ENCODE measurements around the gene FAM193B.

FAM193B gene

GRCh38 chr5:177594071-177594470 lies 39.7 kb upstream of the FAM193B start:
- TF ChIP-seq CTCF (IDR thresholded peaks at IDR 0.05; ENCODE audit: insufficient read depth, low read length): no peak
- no peak for TF ChIP-seq SPI1 (IDR thresholded peaks at IDR 0.05; ENCODE audit: borderline replicate concordance, low read depth)
- no peak for DNase-seq (ENCODE audit: low read depth in 1 of 2, low spot score in 1 of 2)
- Histone ChIP-seq H3K27me3 (ENCODE audit: insufficient read depth, poor library complexity, severe bottlenecking) (no peaks in the 10 kb centered on the region), H3K27ac (replicated peaks) (no peak overlapping the region), H3K4me3 (replicated peaks; ENCODE audit: insufficient read depth, low read length) (no peak overlapping the region)

GRCh38 chr5:177593511-177593910 lies 39.1 kb upstream of the FAM193B start:
- no peak for DNase-seq (ENCODE audit: low read depth in 1 of 2, low spot score in 1 of 2)
- Histone ChIP-seq H3K27ac (replicated peaks) (no peak overlapping the region), H3K4me3 (replicated peaks; ENCODE audit: insufficient read depth, low read length) (peak overlapping the region; percentile 99), H3K27me3 (ENCODE audit: insufficient read depth, poor library complexity, severe bottlenecking) (no peaks in the 10 kb centered on the region)
- no peak for TF ChIP-seq SPI1 (IDR thresholded peaks at IDR 0.05; ENCODE audit: borderline replicate concordance, low read depth)
- TF ChIP-seq CTCF (IDR thresholded peaks at IDR 0.05; ENCODE audit: insufficient read depth, low read length): no peak
- no peak for TF ChIP-seq GABPA (IDR thresholded peaks at IDR 0.05; ENCODE audit: low read depth)
- no peak for TF ChIP-seq POLR2AphosphoS5 (IDR thresholded peaks at IDR 0.05; ENCODE audit: low read depth)
- TF ChIP-seq, protein P1, sequence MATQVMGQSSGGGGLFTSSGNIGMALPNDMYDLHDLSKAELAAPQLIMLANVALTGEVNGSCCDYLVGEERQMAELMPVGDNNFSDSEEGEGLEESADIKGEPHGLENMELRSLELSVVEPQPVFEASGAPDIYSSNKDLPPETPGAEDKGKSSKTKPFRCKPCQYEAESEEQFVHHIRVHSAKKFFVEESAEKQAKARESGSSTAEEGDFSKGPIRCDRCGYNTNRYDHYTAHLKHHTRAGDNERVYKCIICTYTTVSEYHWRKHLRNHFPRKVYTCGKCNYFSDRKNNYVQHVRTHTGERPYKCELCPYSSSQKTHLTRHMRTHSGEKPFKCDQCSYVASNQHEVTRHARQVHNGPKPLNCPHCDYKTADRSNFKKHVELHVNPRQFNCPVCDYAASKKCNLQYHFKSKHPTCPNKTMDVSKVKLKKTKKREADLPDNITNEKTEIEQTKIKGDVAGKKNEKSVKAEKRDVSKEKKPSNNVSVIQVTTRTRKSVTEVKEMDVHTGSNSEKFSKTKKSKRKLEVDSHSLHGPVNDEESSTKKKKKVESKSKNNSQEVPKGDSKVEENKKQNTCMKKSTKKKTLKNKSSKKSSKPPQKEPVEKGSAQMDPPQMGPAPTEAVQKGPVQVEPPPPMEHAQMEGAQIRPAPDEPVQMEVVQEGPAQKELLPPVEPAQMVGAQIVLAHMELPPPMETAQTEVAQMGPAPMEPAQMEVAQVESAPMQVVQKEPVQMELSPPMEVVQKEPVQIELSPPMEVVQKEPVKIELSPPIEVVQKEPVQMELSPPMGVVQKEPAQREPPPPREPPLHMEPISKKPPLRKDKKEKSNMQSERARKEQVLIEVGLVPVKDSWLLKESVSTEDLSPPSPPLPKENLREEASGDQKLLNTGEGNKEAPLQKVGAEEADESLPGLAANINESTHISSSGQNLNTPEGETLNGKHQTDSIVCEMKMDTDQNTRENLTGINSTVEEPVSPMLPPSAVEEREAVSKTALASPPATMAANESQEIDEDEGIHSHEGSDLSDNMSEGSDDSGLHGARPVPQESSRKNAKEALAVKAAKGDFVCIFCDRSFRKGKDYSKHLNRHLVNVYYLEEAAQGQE (IDR thresholded peaks at IDR 0.05; ENCODE audit: insufficient replicate concordance, low read depth): no peak

- H3K27ac ChIP-seq (replicated peaks): peak overlapping the region; percentile 88
- H3K27me3 ChIP-seq (ENCODE audit: insufficient read depth, poor library complexity, severe bottlenecking): no peaks in the 10 kb centered on the region
- no peak for TF ChIP-seq GABPA (IDR thresholded peaks at IDR 0.05; ENCODE audit: low read depth)
- no peak for TF ChIP-seq CTCF (IDR thresholded peaks at IDR 0.05; ENCODE audit: insufficient read depth, low read length)
- TF ChIP-seq SPI1 (IDR thresholded peaks at IDR 0.05; ENCODE audit: borderline replicate concordance, low read depth): no peak
- TF ChIP-seq POLR2AphosphoS5 (IDR thresholded peaks at IDR 0.05; ENCODE audit: low read depth): no peak
- TF ChIP-seq, protein P1 (IDR thresholded peaks at IDR 0.05; ENCODE audit: insufficient replicate concordance, low read depth): no peak
- peak overlapping the region; percentile 99 for H3K4me3 ChIP-seq (replicated peaks; ENCODE audit: insufficient read depth, low read length)
- no peak for DNase-seq (ENCODE audit: low read depth in 1 of 2, low spot score in 1 of 2)
Measured at GRCh38 chr5:177592905-177593304, 38.5 kb upstream of the FAM193B start.

Measured in HL-60 (cell line).